Adrenal gland (tissue), 5 donors: ENCODE measurements around the gene SHB.

ENCODE experiments used
- CTCF ChIP-seq, 6 experiments: fragments of 450-650 bp in 4 of 6; fragments of 200-600 bp in 2 of 6; sonication (generic) in 1 of 6; IDR thresholded peaks; 1 replicate in 5 of 6; 2 replicates in 1 of 6; pipeline versions ENCODE4 v1.5.1 to v1.8.0; 2016 to 2021; ENCODE audit warnings: antibody characterized with exemption in 6 of 6, mild to moderate bottlenecking in 2 of 6, moderate library complexity in 1 of 6
- POLR2A ChIP-seq, 2 donors: fragments of 450-650 bp; IDR thresholded peaks; one replicate each; pipeline ENCODE4 v1.6.1; 2017; ENCODE audit warnings: antibody characterized with exemption in 2 of 2, mild to moderate bottlenecking in 2 of 2, moderate library complexity in 1 of 2
- donor health status: DM: no; HTN: no; CAD: no.

- TF ChIP-seq CTCF (IDR thresholded peaks at IDR 0.05) (no peak), POLR2A (IDR thresholded peaks at IDR 0.05) (no peak)
Observed at GRCh38 chr9:37920471-37921167, 148.4 kb downstream of the SHB start.
